GM21717 (cell line): ENCODE measurements around the gene UNC13C.

Source experiments
- ATAC-seq: cut with Tn5 transposase; IDR thresholded peaks from one replicate; pipeline ENCODE4 v1.9.1; 2021; ENCODE audit warnings: mild to moderate bottlenecking, moderate library complexity; ENCODE audit not compliant: unreplicated experiment

UNC13C gene

GRCh38 chr15:54289590-54290136, 311.4 kb downstream of the UNC13C start:
- ATAC-seq, result peak; percentile 86

- ATAC-seq, result no peak
These were observed 320.2 kb downstream of the UNC13C start for GRCh38 chr15:54298396-54298795.

GRCh38 chr15:54304321-54304720, 326.1 kb downstream of the UNC13C start:
- no peak for ATAC-seq

- no peak for ATAC-seq
These were observed 326.9 kb downstream of the UNC13C start for GRCh38 chr15:54305138-54305537.

- no peak for ATAC-seq
These were observed 329.1 kb downstream of the UNC13C start for GRCh38 chr15:54307252-54307902.

- no peak for ATAC-seq
These were observed 329.7 kb downstream of the UNC13C start for GRCh38 chr15:54307926-54308325.

- no peak for ATAC-seq
These were observed 334.3 kb downstream of the UNC13C start for GRCh38 chr15:54312528-54312927.

GRCh38 chr15:54321426-54321825, 343.2 kb downstream of the UNC13C start:
- ATAC-seq, result no peak

GRCh38 chr15:54322341-54322740, 344.1 kb downstream of the UNC13C start:
- no peak for ATAC-seq

GRCh38 chr15:54345301-54345700, 367.1 kb downstream of the UNC13C start:
- ATAC-seq, result no peak

- no peak for ATAC-seq
These were observed 367.6 kb downstream of the UNC13C start for GRCh38 chr15:54345827-54346226.

GRCh38 chr15:54347082-54347827, 369.0 kb downstream of the UNC13C start:
- ATAC-seq, result no peak

- no peak for ATAC-seq
These were observed 375.5 kb downstream of the UNC13C start for GRCh38 chr15:54353726-54354125.

- ATAC-seq, result no peak
These were observed 376.1 kb downstream of the UNC13C start for GRCh38 chr15:54354341-54354740.

GRCh38 chr15:54364961-54365360, 386.7 kb downstream of the UNC13C start:
- ATAC-seq, result no peak

- no peak for ATAC-seq
These were observed 395.1 kb downstream of the UNC13C start for GRCh38 chr15:54373332-54373731.

- no peak for ATAC-seq
These were observed 396.1 kb downstream of the UNC13C start for GRCh38 chr15:54374184-54374952.

GRCh38 chr15:54387799-54388198, 409.6 kb downstream of the UNC13C start:
- no peak for ATAC-seq

- no peak for ATAC-seq
These were observed 410.5 kb downstream of the UNC13C start for GRCh38 chr15:54388746-54389145.

GRCh38 chr15:54410481-54410880, 432.2 kb downstream of the UNC13C start:
- no peak for ATAC-seq

- ATAC-seq, result no peak
These were observed 445.9 kb downstream of the UNC13C start for GRCh38 chr15:54424171-54424570.
